HepG2 (cell line): ENCODE data around the gene KCTD1. TPM values are rescaled to one million over a fixed set of nuclear protein-coding genes. Genes with fewer than 3 reads are reported as not detected.
A peak's percentile ranks its signal among the peaks of the same experiment; 100 is the strongest.

ENCODE experiments used
- FOXK2 ChIP-seq: fragments of 450-650 bp; IDR thresholded peaks from 2 replicates; pipeline ENCODE4 v1.6.1; 2016
- HDAC2 ChIP-seq: sonication (generic); formaldehyde crosslinking; IDR thresholded peaks from 2 replicates; pipeline ENCODE4 v1.4.0; 2020; ENCODE audit warnings: missing genetic modification reagents
- KDM6A ChIP-seq: IDR thresholded peaks from 2 replicates; pipeline ENCODE4 v1.6.1; 2016; ENCODE audit warnings: low read depth
- MAFG ChIP-seq: sonication (generic); formaldehyde crosslinking; IDR thresholded peaks from 2 replicates; pipeline ENCODE4 v1.5.1; 2020; ENCODE audit warnings: mild to moderate bottlenecking, missing genetic modification reagents
- TEF ChIP-seq: sonication (generic); formaldehyde crosslinking; IDR thresholded peaks from 2 replicates; pipeline ENCODE4 v1.5.0; 2020; ENCODE audit warnings: missing genetic modification reagents
- ZFY ChIP-seq: sonication (generic); formaldehyde crosslinking; IDR thresholded peaks from 2 replicates; pipeline ENCODE4 v1.4.0; 2020; ENCODE audit warnings: missing genetic modification reagents
- ZNF34 ChIP-seq: sonication (generic); formaldehyde crosslinking; IDR thresholded peaks from 2 replicates; pipeline ENCODE4 v1.4.0; 2020; ENCODE audit warnings: mild to moderate bottlenecking, missing genetic modification reagents, borderline replicate concordance
- ZNF382 ChIP-seq: sonication (generic); formaldehyde crosslinking; IDR thresholded peaks from 2 replicates; pipeline ENCODE4 v1.5.0; 2020; ENCODE audit warnings: missing genetic modification reagents, mild to moderate bottlenecking, borderline replicate concordance
- ZNF441 ChIP-seq: sonication (generic); formaldehyde crosslinking; IDR thresholded peaks from 2 replicates; pipeline ENCODE4 v1.7.0; 2021; ENCODE audit warnings: missing genetic modification reagents, borderline replicate concordance
- ZNF556 ChIP-seq: sonication (generic); formaldehyde crosslinking; IDR thresholded peaks from 2 replicates; pipeline ENCODE4 v1.4.0; 2020; ENCODE audit warnings: mild to moderate bottlenecking, missing genetic modification reagents, borderline replicate concordance
- ZNF572 ChIP-seq: sonication (generic); formaldehyde crosslinking; IDR thresholded peaks from 2 replicates; pipeline ENCODE4 v1.5.1; 2020; ENCODE audit warnings: mild to moderate bottlenecking, missing genetic modification reagents
- ZNF713 ChIP-seq: sonication (generic); formaldehyde crosslinking; IDR thresholded peaks from 2 replicates; pipeline ENCODE4 v1.4.0; 2020; ENCODE audit warnings: mild to moderate bottlenecking, missing genetic modification reagents
- ZNF761 ChIP-seq: sonication (generic); formaldehyde crosslinking; conservative IDR thresholded peaks from 2 replicates; pipeline ENCODE4 v1.4.0; 2020; ENCODE audit warnings: mild to moderate bottlenecking, missing genetic modification reagents
- ZSCAN31 ChIP-seq: sonication (generic); formaldehyde crosslinking; IDR thresholded peaks from 2 replicates; pipeline ENCODE4 v1.5.0; 2020; ENCODE audit warnings: low read depth, mild to moderate bottlenecking, missing genetic modification reagents
- polyA plus RNA-seq, 8 experiments: library from polyadenylated mRNA; depleted of rRNA in 3 of 8; stranded (reverse) in 7 of 8; unstranded in 1 of 8; fragments of >200 nt; fragmentation: Illumina TruSeq in 4 of 8; extraction: Trizol in 4 of 8; gene quantifications; 2 replicates each; pipeline versions ENCODE4 v1.2.1 to v1.2.3, GENCODE V29; 2011 to 2016; ENCODE audit warnings: low read depth in 4 of 8, missing spikeins in 1 of 8, mixed read lengths in 1 of 8; ENCODE audit not compliant: insufficient read depth in 1 of 8
- total RNA-seq, 5 experiments: library from RNA; depleted of rRNA; stranded (reverse); fragments of >200 nt; fragmentation: Illumina TruSeq; extraction: Trizol; gene quantifications; 2 replicates each; pipeline ENCODE4 v1.2.3, GENCODE V29; 2016; ENCODE audit warnings: low read depth in 1 of 5
- TF ChIP-seq, protein P1 (sequence below): sonication (generic); formaldehyde crosslinking; IDR thresholded peaks from 2 replicates; pipeline ENCODE4 v1.4.0; 2020; ENCODE audit warnings: mild to moderate bottlenecking, missing genetic modification reagents
- TF ChIP-seq, protein P2 (sequence below): sonication (generic); formaldehyde crosslinking; IDR thresholded peaks from 2 replicates; pipeline ENCODE4 v1.5.1; 2020; ENCODE audit warnings: missing genetic modification reagents, mild to moderate bottlenecking, borderline replicate concordance
- TF ChIP-seq, protein P3 (sequence below): sonication (generic); formaldehyde crosslinking; IDR thresholded peaks from 2 replicates; pipeline ENCODE4 v1.5.1; 2020; ENCODE audit warnings: missing genetic modification reagents, mild to moderate bottlenecking, borderline replicate concordance
- TF ChIP-seq, protein P4 (sequence below), 2 experiments: sonication (generic) in 1 of 2; formaldehyde crosslinking in 1 of 2; IDR thresholded peaks; 2 replicates each; pipeline versions ENCODE4 v1.4.0 to v1.6.1; 2018 to 2020; ENCODE audit warnings: missing genetic modification reagents in 2 of 2, borderline replicate concordance in 1 of 2, low read depth in 1 of 2, mild to moderate bottlenecking in 1 of 2, missing biosample characterization in 1 of 2

KCTD1 gene
- total and polyA plus RNA-seq, 2 of the 13 experiments (the other 11 are each of a cell fraction or from before 2014, with no cell fraction given): 2.7 to 6.8 TPM

- TF ChIP-seq, protein P1, sequence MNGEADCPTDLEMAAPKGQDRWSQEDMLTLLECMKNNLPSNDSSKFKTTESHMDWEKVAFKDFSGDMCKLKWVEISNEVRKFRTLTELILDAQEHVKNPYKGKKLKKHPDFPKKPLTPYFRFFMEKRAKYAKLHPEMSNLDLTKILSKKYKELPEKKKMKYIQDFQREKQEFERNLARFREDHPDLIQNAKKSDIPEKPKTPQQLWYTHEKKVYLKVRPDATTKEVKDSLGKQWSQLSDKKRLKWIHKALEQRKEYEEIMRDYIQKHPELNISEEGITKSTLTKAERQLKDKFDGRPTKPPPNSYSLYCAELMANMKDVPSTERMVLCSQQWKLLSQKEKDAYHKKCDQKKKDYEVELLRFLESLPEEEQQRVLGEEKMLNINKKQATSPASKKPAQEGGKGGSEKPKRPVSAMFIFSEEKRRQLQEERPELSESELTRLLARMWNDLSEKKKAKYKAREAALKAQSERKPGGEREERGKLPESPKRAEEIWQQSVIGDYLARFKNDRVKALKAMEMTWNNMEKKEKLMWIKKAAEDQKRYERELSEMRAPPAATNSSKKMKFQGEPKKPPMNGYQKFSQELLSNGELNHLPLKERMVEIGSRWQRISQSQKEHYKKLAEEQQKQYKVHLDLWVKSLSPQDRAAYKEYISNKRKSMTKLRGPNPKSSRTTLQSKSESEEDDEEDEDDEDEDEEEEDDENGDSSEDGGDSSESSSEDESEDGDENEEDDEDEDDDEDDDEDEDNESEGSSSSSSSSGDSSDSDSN (CRISPR knock-in tag): peak; percentile 21; the same call in 1 of the 2 replicates
- TF ChIP-seq ZFY (CRISPR knock-in tag): peak; percentile 46; the same call in 1 of the 2 replicates
- peak; percentile 90 for TF ChIP-seq KDM6A
- TF ChIP-seq, protein P2, sequence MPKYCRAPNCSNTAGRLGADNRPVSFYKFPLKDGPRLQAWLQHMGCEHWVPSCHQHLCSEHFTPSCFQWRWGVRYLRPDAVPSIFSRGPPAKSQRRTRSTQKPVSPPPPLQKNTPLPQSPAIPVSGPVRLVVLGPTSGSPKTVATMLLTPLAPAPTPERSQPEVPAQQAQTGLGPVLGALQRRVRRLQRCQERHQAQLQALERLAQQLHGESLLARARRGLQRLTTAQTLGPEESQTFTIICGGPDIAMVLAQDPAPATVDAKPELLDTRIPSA: no peak
- no peak for TF ChIP-seq ZNF572 (CRISPR knock-in tag)
- 0 out of 2 replicates have a peak, but pooled peaks have one; percentile 20 for TF ChIP-seq ZSCAN31 (CRISPR knock-in tag)
- no peak for TF ChIP-seq ZNF382
- no peak for TF ChIP-seq TEF
- 0 out of 2 replicates have a peak, but pooled peaks have one; percentile 44 for TF ChIP-seq ZNF761
- TF ChIP-seq ZNF441 (CRISPR knock-in tag): peak; percentile 36; the same call in 1 of the 2 replicates
- TF ChIP-seq, protein P3, sequence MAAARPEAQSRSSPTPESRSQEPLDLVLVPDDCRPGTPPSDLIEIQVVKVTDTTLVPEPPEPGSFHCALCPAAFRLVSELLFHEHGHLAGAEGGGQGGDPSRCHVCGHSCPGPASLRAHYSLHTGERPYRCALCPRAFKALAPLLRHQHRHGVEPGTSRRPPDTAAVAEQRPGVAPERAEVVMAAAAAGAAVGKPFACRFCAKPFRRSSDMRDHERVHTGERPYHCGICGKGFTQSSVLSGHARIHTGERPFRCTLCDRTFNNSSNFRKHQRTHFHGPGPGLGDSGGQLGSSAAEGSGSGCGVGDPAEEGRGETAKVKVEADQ: 0 out of 2 replicates have a peak, but pooled peaks have one; percentile 40
- no peak for TF ChIP-seq MAFG (CRISPR knock-in tag)
- peak; percentile 33; the same call in 1 of the 2 replicates for TF ChIP-seq FOXK2
- TF ChIP-seq, protein P4, sequence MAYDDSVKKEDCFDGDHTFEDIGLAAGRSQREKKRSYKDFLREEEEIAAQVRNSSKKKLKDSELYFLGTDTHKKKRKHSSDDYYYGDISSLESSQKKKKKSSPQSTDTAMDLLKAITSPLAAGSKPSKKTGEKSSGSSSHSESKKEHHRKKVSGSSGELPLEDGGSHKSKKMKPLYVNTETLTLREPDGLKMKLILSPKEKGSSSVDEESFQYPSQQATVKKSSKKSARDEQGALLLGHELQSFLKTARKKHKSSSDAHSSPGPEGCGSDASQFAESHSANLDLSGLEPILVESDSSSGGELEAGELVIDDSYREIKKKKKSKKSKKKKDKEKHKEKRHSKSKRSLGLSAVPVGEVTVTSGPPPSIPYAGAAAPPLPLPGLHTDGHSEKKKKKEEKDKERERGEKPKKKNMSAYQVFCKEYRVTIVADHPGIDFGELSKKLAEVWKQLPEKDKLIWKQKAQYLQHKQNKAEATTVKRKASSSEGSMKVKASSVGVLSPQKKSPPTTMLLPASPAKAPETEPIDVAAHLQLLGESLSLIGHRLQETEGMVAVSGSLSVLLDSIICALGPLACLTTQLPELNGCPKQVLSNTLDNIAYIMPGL (CRISPR knock-in tag; IDR thresholded peaks at IDR 0.05; ENCODE audit: borderline replicate concordance in 1 of 2, low read depth in 1 of 2): peak in 1 of 2 experiments; percentile 55; a peak in 1 of 4 replicates
- 0 out of 2 replicates have a peak, but pooled peaks have one; percentile 50 for TF ChIP-seq ZNF34
- TF ChIP-seq ZNF556 (CRISPR knock-in tag): peak; percentile 79; the same call in 1 of the 2 replicates
- TF ChIP-seq ZNF713 (CRISPR knock-in tag): no peak
- peak; percentile 68; the same call in 1 of the 2 replicates for TF ChIP-seq HDAC2
Observed at GRCh38 chr18:26491194-26491816, 57.0 kb downstream of the KCTD1 start (continued).
